HG03025 (cell line): ENCODE measurements around the gene AKAP12.
"Not testable (repeated sequence)": the region's sequence is repeated elsewhere in the genome, so short reads cannot be mapped to it uniquely, and the experiment has no call there.

ENCODE experiments used
- ATAC-seq: cut with Tn5 transposase; IDR thresholded peaks from one replicate; pipeline ENCODE4 v1.9.1; 2021; ENCODE audit warnings: mild to moderate bottlenecking, moderate library complexity; ENCODE audit not compliant: unreplicated experiment, low FRiP score

Gene AKAP12

DNA sequence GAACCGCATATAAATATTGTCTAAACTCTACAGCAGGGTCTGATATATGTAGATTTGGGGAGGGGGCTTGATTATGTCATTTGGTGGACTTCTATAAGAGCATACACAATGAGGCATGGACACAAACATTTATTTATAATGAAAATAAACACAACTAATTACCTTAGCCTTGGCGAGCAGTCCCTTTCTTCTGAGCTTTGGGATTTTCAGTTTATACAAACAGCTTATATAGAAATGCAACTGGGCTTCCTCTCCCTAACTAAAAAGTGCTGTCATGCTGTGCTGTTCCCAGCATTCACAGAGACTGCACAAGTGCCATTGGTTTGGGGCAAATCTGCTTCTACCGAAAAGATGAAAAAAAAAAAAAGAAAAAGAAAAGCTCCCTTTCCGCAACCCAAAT, 69.9 kb downstream of the AKAP12 start:
- no peak for ATAC-seq

DNA sequence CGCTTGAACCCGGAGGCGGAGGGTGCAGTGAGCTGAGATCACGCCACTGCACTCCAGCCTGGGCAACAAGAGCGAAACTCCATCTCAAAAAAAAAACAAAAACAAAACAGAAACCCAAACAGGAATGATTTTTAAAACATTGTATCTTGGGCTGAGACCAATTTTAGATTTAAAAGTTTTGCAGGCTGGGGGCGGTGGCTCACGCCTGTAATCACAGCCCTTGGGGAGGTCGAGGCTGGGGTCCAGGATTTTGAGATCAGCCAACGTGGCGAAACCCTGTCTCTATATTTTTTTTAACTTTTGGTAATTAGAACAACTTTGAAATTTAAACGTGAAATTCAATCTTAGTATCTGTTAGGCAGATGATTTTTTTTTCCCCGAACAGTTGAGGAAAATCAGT, 70.5 kb downstream of the AKAP12 start:
- ATAC-seq: no peak

DNA sequence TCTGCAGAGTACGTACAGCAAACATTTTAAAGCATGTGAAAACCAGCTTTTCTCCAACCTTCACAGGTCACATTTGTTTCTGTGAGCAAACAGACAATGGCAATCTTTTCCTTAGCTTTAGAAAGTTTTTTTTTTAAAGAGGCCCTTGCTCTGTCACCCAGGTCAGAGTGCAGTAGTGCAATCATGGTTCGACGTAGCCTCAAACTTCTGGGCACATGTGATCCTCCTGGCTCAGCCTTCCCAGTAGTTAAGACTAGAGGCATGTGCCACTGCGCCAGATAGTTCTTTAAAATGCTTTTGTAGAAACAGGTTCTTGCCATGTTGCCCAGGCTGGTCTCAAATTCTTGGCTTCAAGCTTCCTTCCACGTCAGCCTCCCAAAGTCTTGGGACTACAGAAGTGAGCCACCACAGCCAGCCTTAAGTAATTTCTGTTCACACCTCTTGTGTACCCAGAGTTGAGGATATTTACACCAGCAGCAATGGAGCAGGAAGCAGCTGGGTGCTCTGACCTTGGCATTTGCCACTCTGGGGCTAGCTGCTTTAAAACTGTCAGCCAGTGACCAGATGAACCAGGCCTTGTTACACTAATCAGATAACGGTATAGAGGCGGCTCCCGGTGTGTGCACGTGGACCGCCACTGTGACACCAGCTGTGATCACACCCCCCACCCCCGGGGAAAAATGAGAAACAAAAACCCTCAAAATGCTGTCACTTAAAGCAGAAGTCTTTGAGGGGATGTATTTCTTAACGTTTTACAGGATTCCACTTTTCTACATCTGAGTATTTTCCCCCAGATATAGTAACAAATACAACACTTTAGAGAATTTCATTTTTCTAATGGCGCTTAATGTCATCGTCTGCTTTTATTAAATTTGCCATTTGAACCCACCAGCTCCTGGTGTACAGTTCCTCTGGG, 71.3 kb downstream of the AKAP12 start:
- ATAC-seq: no peak

GRCh38 chr6:151313066-151313491, 73.3 kb downstream of the AKAP12 start:
- ATAC-seq: no peak

- not testable (repeated sequence) for ATAC-seq
Observed at GRCh38 chr6:151315661-151316060, 75.9 kb downstream of the AKAP12 start.

DNA sequence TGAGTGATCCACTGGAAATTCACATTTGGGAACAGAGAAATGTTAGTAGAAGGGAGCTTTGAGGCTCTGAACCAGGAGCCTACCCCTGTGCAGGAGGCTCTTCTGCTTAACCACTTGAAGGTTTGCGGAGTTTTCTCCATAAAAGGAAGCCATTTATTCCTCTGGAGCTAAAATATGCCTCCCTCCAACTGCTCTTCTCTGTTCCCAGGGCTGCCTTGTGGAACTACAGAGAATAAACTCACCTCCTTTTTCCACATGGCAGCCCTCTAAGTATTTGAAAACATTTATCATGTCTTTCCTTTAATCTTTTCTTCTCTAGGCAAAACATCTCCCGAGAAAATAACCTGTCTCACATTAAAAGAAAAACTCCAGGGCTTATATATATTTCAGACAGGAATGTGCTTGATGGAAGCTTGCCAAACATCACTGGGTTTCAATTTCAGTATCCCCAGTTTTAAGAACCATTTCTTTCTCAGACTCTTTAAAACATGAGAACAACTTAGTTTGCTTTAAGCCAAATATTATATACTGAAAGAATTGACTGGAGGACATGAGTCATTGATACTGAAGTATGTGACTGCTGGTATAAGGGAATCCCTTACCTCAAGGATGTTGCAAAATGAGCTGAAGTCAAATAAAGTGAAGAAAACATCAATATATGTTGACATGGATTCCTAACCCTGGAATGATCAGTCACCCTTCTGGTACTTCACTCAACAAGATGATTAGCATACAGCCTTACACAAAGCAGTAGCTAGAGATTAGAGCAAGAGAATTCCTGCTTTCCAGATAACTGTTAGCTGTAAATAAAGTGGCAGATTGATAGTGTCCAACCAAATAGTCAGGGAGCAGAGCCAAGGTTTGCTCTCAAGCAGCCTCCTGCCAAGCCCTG, 77.6 kb downstream of the AKAP12 start:
- ATAC-seq: no peak

DNA sequence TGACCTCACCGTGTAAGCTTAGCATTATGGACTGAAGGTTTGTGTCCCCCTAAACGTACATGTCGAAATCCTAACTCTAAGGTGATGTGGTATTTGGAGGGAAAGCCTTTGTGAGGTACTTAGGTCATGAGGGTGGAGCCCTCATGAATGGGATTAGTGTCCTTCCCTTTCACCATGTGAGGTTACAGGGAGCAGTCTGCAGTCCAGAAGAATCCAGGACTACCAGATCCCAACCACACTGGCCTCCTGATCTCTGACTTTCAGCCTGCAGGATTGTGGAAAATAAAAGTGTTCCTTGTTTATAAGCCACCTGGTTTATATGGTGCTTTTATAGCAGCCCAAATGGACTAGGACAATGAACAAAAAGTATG, 78.2 kb downstream of the AKAP12 start:
- ATAC-seq: no peak

DNA sequence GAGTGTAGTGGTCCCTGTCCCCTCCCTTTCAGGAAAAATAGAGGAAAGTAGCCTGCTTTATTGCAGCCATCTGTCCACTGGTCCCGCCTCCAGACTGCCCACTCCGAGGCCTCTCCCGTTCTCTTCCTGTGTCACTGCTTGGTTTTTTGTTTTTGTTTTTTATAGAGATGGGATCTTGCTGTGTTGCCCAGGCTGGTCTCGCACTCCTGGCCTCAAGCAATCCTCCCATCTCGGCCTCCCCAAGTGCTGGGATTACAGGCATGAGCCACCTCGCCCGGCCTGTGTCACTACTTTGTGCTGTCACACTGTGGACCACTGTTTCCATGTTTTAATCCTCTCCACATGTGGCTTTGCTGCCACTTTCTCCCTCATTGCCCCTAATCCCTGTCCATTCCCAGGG, 80.4 kb downstream of the AKAP12 start:
- ATAC-seq: no peak

GRCh38 chr6:151321438-151321837, 81.7 kb downstream of the AKAP12 start:
- no peak for ATAC-seq

- no peak for ATAC-seq
Observed at GRCh38 chr6:151322570-151322969, 82.8 kb downstream of the AKAP12 start.

GRCh38 chr6:151323791-151324487, 84.2 kb downstream of the AKAP12 start:
- no peak for ATAC-seq

DNA sequence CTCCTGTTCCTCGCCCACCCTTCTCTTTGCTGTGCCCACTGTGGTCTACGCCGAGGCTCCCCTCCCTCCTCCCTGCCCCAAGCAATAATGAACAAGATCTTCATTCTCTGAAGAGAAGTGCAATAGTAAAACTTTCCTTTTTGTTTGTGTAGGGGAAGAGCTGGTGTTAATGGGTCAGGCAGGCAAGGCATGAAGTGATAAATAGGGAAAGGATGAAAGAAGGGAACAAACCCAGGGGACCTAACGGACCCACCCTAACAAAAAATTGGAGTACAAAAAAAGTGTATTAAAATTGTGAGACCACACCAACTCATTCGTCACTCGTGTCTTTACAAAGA, 84.7 kb downstream of the AKAP12 start:
- no peak for ATAC-seq

GRCh38 chr6:151325075-151326050, 85.6 kb downstream of the AKAP12 start:
- no peak for ATAC-seq

DNA sequence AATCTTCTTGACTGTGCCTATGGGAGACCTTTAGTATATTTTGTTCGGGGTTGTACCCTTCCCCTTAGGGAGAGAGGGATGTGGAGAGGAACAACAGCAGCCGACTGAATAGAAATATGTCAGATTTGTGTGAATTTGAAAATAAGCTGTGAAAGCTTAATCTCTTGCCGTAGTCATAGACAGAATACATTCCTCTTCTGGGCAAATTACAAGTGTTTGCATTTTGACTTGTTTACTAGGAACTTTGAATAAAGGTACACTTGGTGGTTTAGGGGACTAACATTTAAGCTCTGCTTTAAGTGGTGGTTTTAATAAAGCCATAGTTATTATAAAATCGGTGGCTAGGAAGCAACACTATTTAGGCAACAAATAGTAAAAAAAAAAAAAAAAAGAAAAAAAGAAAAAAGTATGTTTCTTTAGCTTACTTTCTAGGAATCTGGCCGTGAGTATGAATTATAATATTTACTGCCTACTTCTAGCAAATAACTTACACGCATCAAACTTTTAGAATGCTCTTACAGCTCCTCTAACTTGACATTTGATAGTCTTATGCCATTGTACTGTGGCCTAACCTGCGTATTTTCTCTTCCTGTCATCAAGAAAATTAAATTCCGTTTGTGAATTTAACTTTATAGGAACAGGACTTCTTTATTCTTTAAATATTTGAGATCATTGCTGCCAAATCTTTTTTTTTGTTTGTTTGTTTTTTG, 86.5 kb downstream of the AKAP12 start:
- no peak for ATAC-seq

DNA sequence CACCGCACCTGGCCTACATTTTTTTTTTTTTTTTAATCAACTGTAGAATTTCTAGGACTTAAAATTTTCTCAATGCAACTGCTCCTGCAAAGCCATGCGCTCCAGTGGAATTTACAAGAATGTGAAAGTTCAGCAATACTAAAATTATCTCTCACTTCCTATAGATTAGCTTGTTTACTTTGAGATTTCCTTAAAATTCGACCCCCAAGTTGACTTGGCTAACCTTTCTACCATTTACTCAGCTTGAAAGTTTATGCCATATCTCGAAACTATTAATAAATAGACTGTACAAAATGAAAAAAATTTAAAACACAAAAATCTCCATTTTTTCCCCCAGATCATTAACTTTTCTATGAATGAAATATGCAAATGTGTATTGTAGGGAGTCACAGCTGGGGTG, 87.3 kb downstream of the AKAP12 start:
- ATAC-seq: no peak

DNA sequence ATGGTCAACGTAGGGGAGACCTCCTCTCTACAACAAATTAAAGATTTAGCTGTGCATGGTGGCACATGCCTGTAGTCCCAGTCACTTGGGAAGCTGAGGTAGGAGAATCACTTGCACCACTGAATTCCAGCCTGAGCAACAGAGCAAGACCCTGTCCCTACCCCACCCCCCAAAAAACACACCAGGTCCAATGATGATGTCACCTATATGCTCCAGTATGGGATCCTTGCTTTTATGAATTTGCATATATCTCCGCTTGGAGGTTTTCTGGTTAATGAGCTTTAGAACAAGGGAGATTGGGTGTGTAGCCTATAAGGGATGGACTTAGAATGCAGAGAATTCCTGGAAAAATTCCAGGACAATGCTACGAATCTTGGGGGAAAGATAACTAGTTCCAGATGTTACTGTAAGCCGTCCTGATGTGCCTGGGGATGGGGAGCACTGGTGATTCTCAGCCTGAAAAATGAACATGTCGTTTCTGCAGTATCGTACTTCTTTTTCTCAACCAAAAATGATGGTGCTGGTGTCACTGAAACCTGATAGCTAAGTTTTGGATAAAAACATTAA, 90.4 kb downstream of the AKAP12 start:
- no peak for ATAC-seq

- no peak for ATAC-seq
Observed at GRCh38 chr6:151335930-151336329, 96.2 kb downstream of the AKAP12 start.

DNA sequence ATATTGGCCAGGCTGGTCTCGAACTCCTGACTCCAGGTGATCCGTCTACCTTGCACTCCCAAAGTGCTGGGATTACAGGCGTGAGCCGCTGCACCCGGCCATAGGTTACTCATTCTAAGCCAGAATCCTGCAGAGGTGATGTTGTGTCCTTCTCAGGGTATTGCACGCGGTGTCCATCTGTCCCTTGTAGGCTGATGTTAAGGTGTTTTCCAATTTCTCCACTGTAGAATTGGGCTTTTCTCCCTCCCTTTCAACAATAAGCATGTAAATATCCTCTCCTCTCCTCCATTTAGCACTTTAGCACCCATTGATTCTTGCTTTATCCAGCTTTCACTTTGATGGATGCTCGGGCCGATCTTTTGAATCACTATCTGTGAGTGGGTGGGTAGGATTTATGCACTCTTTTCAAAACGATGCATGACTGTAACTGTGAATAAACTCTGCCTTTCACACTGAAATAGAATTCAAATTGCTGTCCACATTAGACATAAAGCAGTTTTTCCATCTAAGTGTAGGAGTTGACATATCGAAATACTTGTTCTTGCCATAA, 99.0 kb downstream of the AKAP12 start:
- no peak for ATAC-seq

DNA sequence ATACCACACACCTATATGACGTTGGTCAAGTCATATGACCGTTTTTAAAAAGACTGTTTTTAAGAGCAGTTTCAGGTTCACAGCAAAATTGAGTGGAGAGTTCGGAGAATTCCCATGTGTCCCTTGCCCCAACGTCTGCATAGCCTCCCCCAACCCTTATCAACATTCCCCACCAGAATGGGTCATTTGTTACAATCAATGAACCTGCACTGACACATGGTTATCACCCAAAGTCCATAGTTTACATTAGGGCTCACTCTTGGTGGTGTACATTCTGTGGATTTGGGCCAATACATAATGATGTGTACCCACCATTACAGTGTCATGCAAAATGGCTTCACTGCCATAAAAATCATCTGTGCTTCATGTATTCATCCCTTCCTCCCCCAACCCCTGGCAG, 99.6 kb downstream of the AKAP12 start:
- ATAC-seq: no peak
